ENCODE measurements around the gene SHC4.

SHC4 gene

GRCh38 chr15:48785195-48785594 is 178.5 kb downstream of the SHC4 start:
- no peak for TF ChIP-seq CTCF (IDR thresholded peaks at IDR 0.05; ENCODE audit: extremely low read depth, insufficient read depth, missing control alignments)
- no peak for DNase-seq (ENCODE audit: low spot score)
- in situ Hi-C loops (cut with MboI; ENCODE audit: low pct_unique_long_range_greater_than_20kb, low sequenced_read_pairs, unreplicated experiment): no loop called here

GRCh38 chr15:48784756-48785155 is 179.0 kb downstream of the SHC4 start:
- in situ Hi-C loops (cut with MboI; ENCODE audit: low pct_unique_long_range_greater_than_20kb, low sequenced_read_pairs, unreplicated experiment): no loop called here
- DNase-seq (ENCODE audit: low spot score): no peak
- no peak for TF ChIP-seq CTCF (IDR thresholded peaks at IDR 0.05; ENCODE audit: extremely low read depth, insufficient read depth, missing control alignments)

- in situ Hi-C loops (cut with MboI; ENCODE audit: low pct_unique_long_range_greater_than_20kb, low sequenced_read_pairs, unreplicated experiment): no loop called here
- no peak for DNase-seq (ENCODE audit: low spot score)
- TF ChIP-seq CTCF (IDR thresholded peaks at IDR 0.05; ENCODE audit: extremely low read depth, insufficient read depth, missing control alignments): no peak
These were observed 180.8 kb downstream of the SHC4 start for GRCh38 chr15:48782911-48783310.

- TF ChIP-seq CTCF (IDR thresholded peaks at IDR 0.05; ENCODE audit: extremely low read depth, insufficient read depth, missing control alignments): no peak
- DNase-seq (ENCODE audit: low spot score): no peak
- in situ Hi-C loops (cut with MboI; ENCODE audit: low pct_unique_long_range_greater_than_20kb, low sequenced_read_pairs, unreplicated experiment): no loop called here
These were observed 182.1 kb downstream of the SHC4 start for GRCh38 chr15:48781481-48782081.

- in situ Hi-C loops (cut with MboI; ENCODE audit: low pct_unique_long_range_greater_than_20kb, low sequenced_read_pairs, unreplicated experiment): no loop called here
These were observed 182.7 kb downstream of the SHC4 start for GRCh38 chr15:48781017-48781416.

GRCh38 chr15:48778331-48778730 is 185.4 kb downstream of the SHC4 start:
- no peak for TF ChIP-seq CTCF (IDR thresholded peaks at IDR 0.05; ENCODE audit: extremely low read depth, insufficient read depth, missing control alignments)
- in situ Hi-C loops (cut with MboI; ENCODE audit: low pct_unique_long_range_greater_than_20kb, low sequenced_read_pairs, unreplicated experiment): no loop called here
- DNase-seq (ENCODE audit: low spot score): no peak

More at GRCh38 chr15:48781017-48781416, 182.7 kb downstream of the SHC4 start:
- DNase-seq (ENCODE audit: low spot score): no peak
- no peak for TF ChIP-seq CTCF (IDR thresholded peaks at IDR 0.05; ENCODE audit: extremely low read depth, insufficient read depth, missing control alignments)

All from GM13977 (cell line).